Cardiac septum (tissue), 1 donor: ENCODE measurements around the gene MEF2C. TPM values are rescaled to one million over a fixed set of nuclear protein-coding genes. Genes with fewer than 3 reads are reported as not detected.

Experiments
- DNase-seq: peaks from one replicate; pipeline ENCODE4 v3.0.0-alpha.2; 2020; ENCODE audit warnings: low spot score
- intact Hi-C: fragments of 100-400 bp; cut with DNase I; formaldehyde crosslinking; loops from one replicate; pipeline ENCODE4 v1.14.0; 2022
- total RNA-seq: library from RNA; stranded (reverse); fragmentation: NEBNext Ultra II Directional; extraction: Animal tissue kit (Norgen Biotek cat#: 25700); gene quantifications from one replicate; pipeline ENCODE4 v1.2.1, GENCODE V29; 2021
- donor health status: DM: no; HTN: no; CAD: no.

The MEF2C gene
- total RNA-seq, 1 donor from 2014 or later, result 64.6 TPM

DNA sequence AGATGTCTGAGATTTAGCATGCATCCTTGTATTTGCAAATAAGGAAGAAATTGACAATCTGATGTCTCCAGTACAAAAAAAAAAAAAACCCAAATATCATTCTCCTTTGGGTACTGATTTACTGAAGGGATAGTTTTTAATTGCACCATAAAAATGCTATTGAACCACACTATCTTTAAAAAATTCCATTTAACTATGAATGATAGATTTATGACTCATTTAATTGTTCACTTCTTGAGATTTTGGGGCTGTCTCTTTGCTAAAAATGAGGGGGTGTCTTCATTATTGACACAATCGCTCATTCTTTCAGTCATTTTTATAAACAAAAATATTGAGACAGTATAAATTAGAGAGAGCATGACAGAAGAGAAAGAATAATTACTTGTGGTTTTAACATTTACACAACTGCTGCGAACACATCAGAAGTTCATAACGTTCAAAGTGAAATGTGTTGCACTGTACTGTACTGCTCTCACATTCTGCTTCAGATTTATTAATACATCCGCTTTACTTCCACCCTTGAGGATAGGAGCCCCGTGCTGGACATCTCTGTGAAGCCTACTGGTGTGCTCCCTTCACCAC lies 142.3 kb downstream of the MEF2C start:
- DNase-seq, result no peak
- intact Hi-C loops, result no loop called here

DNA sequence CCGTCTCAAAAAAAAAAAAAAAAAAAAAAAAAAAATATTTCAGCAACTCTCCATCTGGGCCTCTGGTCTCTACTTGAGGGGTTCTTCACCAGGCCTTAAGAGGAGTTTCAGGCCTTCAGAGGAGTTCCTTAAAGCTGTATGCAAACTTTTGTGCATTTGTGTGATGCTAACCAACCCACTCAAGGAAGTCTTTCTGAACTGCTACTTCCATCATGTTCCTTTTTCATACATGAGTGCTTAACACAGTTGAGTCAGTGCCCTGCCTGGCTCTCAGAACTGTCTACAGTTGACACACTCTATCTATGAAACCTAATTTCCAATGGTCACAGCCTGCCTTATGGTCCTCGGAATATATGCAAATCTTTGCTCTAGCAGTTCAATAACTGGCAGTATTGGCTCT lies 146.5 kb downstream of the MEF2C start:
- intact Hi-C loops, result no loop called here

DNA sequence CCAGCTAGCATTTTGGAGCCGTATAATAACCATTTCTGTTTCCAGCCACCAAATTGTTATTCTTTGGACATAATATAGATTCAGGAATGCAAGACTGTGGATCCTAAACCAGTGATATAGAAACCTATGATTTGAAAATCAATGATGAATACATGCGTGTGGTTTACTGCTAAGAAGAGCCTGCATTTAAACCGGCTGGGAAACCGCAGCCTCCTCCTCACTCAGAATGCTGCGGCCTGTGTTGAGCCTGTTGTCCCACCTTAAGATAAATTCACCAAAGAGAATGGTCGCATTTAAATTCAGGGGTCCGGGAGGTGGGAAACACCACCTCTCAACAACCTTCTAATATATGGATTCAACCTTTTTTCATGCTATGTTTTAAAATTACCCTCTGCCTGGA lies 148.0 kb downstream of the MEF2C start:
- intact Hi-C loops, result loop anchor here (2.0 to 5.0 kb wide), 3 partner anchors 52 to 147 kb away; partner anchors contain the start of gene MEF2C
- no peak for DNase-seq

More for the DNA sequence above, 146.5 kb downstream of the MEF2C start:
- DNase-seq, result no peak

DNA sequence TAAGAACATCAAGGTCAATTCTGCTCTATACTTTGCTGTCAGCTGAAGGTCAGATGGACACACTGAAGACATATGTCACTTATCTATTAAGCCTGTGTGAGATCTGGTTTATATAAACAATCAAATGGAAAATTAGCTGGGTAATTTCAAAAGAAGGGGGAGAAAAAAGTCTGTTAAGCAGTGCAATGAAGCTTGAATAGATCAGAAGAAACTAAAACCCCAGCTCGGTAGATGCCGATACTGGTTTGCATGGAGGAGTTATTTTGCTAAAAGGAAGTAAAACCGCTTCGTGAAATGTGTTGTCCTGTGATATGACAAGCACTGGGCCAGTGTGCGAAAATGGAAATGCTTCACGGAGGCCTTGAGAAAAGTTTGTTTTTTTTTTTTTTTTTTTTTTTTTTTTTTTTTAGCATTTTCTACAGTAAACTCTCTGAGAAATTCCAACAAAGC lies 148.8 kb downstream of the MEF2C start:
- no peak for DNase-seq
- intact Hi-C loops, result loop anchor here (2.0 to 5.0 kb wide), 3 partner anchors 53 to 148 kb away; partner anchors contain the start of gene MEF2C

DNA sequence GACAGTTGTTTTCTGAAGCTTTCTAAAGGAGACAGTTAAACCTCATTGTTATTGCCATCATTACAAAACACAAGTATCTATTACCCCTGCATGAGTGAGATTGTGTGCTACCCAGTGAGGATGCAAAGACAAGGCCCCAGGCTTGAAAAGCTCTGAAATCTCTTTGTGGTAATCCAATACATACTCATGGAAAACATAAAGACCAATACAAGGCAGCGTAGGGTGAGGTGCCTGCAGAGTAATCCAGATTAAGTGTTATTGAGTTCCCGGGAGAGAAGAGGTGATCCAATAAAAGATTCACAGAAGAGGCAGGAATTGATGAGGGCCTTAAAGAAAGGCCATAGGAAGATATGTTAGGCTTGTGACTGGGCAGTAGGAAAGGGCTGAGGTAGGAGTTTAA lies 150.1 kb downstream of the MEF2C start:
- intact Hi-C loops, result loop anchor here (2.0 to 5.0 kb wide), 3 partner anchors 54 to 1452 kb away; partner anchors contain the start of gene MEF2C
- DNase-seq, result no peak

DNA sequence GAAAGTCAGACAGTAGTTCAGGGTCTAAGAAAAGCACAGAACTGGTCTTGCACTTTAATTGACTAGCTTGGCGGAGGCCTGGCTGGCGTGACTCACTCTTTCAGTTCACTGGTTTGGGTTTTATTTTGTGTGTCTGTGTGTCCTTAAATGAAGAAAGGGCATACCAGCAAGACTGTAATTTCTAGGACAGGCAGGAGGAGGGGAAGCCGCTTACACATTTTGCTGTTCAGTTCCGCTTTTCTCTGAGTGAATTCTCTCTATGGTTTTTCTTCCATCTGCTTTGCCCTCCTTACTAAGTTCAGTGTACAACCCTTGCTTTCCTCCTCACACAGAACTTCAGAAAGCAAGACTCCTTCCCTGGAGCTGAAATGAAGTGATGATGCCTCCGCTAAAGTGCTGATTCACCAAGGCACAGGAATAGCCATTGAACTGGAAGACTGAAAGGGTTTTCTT lies 150.8 kb downstream of the MEF2C start:
- DNase-seq, result no peak
- intact Hi-C loops, result loop anchor here (2.0 to 5.0 kb wide), 3 partner anchors 55 to 1453 kb away; partner anchors contain the start of gene MEF2C

DNA sequence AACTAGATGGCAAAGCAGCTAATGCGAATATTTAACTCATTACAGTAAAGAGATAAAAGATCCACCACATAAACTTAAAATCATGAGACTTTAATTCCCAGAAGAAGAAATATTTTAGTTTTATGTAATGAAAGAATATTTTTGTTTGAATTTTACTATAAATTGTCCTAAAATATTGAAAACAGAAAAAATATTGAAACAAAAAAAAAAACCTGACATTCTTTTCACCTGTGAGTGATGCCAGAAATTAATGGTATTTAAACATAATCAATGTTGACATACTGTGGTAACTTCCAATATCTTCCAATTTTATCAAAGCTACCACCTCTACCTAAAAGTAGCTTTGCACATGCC lies 153.2 kb downstream of the MEF2C start:
- no peak for DNase-seq
- intact Hi-C loops, result loop anchor here (5.0 kb wide), 3 partner anchors 57 to 1532 kb away; partner anchors contain the start of gene MEF2C

DNA sequence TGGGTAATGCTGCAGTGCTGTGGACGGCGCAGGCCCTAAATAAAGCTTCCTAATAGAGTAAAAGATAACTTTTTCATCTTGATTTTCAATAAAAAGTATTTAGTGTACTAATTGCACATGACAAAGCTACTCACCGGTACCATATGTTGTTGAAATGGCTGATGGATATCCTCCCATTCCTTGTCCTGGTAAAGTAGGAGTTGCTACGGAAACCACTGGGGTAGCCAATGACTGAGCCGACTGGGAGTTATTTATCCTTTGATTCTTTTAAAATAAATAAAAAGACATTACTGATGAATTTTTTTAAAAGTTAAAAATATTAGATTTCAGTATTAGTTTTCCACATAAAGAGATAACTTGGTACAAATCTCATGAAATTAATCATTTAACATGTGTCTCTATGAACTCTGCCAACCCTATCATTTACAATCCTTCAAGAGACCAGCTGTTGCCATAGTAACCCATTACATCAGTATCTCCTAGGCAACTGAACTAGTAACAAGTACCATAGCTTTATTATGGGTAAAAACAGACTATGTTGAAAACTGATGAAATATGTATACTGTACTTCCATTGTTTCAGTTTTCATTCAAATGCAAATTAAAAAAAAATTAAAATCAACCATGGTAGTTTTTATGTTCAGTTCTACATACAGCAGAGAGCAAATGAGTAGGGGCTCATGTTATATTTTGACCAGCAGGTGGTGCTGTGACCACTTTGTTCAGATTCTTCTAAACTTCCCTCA lies 153.7 kb downstream of the MEF2C start:
- intact Hi-C loops, result loop anchor here (5.0 kb wide), 1 partner anchor 1533 kb away; no protein-coding TSS in a partner anchor
- no peak for DNase-seq

DNA sequence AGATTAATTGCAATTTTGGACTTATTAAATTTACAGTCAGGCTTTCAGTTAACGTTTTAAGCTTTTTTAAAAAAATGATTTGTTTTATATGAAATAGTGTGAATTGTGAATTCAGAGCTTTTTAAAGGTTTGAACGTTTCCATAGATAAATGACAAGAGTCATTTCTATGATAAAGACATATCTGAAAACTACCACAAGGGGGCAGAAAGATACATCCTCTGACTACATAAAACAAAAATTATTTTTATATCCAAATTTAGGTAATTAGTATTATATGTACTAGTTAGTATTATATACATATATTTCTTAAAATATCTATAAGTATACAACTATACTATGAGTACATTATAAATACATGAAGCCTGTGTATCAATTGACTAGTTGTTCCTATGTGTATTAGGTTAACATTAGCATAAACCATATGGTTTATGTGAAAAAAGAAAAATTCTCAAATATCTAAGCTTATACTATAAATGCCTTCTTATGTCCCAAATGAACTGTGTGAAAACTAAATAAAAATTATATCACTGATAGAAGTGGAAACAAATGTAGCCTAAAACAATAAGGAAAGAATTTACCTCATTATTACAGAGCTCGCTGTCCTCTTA lies 155.2 kb downstream of the MEF2C start:
- intact Hi-C loops, result loop anchor here (5.0 kb wide), 1 partner anchor 1534 kb away; no protein-coding TSS in a partner anchor
- no peak for DNase-seq

DNA sequence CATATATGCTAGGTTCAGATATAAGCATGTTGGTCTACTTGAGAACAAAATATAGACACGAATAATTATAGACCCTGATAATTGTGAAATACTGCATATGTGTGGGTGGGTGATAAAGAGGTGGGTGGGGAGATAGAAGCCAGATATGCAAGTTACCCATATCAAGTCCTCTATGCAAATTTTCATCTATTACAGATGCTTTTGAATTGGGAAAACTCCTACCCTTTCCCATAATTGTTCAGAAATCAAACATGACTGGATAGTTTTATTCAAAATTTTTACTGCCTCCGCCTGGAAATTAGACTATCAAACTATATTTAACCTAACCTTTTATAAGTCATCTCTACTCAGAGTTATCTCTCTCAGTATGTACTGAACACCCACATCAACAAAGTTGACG lies 157.5 kb downstream of the MEF2C start:
- intact Hi-C loops, result loop anchor here (5.0 kb wide), 1 partner anchor 1537 kb away; no protein-coding TSS in a partner anchor
- no peak for DNase-seq

DNA sequence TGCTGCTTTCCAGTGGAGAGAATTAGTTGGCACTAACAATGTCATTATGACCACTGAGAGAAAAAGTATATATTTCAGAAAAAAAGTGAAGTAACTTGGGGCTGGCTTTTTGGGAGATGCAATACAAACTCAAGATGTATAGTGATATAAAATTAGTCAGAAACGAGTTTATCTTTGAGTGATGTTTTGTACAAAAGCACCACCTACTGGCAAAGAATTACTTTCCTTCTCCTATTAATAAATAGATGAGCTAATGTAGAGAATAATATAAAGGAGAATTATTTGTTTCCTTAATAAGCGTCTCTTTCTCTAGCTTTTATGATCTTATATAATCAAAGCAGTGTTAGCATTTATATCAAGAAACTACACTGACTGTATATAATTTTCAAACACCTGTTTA lies 158.8 kb downstream of the MEF2C start:
- no peak for DNase-seq
- intact Hi-C loops, result loop anchor here (5.0 kb wide), 1 partner anchor 1658 kb away; no protein-coding TSS in a partner anchor

DNA sequence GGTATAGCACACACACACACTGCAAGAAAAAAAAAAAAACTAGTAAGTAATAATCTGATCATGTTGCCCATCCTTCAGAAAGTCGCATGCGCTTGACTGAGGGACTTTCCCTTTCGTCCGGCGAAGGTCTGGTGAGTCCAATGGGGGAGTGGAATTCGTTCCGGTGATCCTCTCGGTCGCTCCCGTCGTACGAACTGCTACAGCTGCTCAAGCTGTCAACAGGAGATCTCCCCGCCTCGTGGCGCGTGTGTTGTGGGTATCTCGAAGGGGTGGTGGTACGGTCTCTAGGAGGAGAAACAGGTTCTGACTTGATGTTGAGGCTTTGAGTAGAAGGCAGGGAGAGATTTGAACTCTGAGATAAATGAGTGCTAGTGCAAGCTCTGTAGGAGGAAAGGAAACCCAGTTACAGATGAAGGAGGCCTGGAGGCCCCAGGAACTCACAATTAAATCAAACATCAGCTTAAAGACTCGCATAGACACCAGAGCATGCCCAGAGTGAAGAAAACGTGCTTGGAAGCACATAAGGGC lies 160.4 kb downstream of the MEF2C start:
- DNase-seq, result no peak
- intact Hi-C loops, result loop anchor here (5.0 kb wide), 1 partner anchor 1660 kb away; no protein-coding TSS in a partner anchor

DNA sequence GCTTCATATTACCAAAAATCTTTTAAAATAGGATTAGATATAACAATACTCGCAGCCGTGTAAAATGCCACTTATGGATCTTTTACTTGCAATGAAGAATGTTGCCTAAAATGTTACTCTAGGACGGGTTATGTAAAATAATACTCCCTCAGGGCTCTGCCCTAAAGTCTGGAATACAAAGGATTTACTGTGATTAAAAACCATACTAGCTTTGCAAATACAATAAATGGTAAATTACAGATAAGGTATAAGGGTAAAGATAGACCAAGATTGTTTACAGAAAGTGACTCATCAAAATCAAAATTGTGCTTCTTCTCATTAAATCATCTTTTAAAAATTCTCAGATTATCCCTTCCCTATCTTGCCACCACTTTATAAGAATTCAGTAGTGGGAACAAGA lies 163.6 kb downstream of the MEF2C start:
- intact Hi-C loops, result no loop called here
- no peak for DNase-seq

DNA sequence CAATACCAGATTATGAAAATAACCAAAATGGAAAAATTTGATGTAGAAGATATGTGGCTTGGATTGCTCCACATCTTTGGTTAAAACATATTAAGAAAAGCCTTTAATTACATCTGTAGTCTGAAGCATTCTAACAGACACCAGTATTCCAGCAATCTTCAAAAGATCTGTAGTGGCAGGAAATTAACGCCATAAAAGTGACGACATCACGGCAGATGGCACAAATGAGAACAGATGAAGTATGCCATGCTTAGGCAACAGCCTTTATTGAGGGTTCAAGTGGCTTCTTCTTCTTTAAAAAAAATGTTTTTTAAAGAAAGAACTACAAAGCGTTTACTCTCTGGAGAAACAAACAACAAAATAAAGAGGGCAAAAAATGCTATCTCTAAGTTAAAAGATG lies 164.2 kb downstream of the MEF2C start:
- intact Hi-C loops, result no loop called here
- no peak for DNase-seq

DNA sequence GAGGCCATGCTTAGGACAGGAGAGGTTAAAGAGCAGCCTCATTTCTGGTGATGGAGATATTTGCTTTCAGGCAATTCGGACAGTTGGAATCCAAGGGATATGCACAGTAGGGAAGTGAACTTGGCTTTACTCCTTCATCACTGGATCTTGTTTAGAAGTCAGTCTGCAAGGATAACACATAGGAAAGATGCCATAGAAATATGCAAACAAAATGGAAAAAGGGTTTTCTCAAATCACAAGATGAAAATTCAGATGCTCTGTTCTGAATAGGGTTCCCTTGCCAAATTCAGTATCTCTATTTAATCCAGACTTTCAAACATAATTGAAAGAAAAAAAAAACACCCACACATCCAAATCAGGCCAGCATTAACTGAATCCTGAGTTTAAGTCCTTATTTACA lies 166.9 kb downstream of the MEF2C start:
- no peak for DNase-seq

DNA sequence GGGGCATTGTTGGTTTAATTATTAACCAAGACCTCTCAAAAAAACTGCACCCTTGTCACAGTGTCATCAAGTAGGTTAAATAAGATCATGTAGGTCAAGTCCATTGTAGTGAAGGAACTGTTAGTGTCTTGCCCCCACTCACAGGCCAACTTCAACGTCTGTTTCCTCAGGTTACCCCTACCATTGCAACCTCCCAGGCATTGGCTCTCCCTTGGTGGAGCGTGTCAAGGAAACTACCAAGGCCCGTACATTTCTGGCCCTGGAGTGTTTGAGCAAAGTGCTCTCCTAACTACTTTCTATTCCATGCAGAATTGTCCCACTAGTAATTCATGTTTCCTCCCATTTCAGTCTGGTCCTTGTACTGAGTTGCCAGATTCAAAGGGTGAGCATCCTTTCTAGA lies 167.5 kb downstream of the MEF2C start:
- intact Hi-C loops, result no loop called here
- DNase-seq, result no peak

More for the DNA sequence above, 166.9 kb downstream of the MEF2C start:
- intact Hi-C loops, result no loop called here

DNA sequence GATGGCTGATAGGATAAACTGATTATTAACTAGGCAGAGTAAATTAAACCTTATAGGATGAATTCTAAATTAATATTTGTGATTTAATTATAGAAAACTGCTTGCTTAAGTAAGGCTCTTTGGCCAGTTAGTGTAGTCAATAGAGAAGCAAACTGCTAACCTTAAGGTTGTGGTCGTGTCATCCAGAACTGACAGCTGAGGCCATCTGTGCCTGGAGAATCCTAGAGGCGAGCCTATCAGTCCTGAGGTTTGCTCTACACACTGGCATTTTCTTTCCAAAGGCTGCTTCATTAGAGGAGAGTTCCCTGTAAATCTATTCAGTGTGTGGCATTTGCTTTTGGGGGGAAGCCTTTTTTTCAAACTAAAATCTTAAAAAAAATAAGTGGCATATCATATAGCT lies 169.2 kb downstream of the MEF2C start:
- DNase-seq, result no peak
- intact Hi-C loops, result no loop called here

DNA sequence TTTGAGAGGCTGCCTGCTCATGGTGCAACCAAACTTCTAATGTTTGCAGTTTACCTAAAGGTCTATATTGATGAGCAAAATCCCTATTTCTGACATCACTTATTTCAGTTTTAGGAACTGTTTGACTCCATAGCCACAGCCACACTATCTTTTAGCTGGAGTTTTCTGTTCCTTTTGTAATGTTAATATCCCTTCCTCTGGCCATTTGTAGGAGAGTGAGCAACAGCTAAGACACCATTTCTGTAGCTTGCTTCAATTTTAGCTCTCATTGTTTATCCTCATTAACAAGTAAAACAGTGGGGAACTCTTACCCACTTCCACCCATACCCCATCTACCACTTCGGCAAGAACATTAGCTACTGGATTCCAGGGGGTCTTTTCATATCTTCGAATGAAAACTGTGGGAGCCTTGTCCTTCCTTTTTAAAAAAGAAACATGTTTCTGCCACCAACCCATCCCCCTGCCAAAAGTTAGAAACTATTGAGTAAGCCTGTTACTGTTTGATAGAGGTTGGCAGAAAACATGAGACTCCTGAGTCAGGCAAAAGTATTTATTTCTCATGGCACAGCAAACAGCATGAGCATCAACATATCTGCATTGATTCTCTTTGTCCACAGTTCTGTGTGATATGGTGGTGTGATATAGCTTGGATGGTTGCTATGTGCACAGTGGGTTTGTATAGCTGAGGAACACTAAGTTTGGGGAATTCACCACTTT lies 174.1 kb downstream of the MEF2C start:
- DNase-seq, result no peak
- intact Hi-C loops, result no loop called here

DNA sequence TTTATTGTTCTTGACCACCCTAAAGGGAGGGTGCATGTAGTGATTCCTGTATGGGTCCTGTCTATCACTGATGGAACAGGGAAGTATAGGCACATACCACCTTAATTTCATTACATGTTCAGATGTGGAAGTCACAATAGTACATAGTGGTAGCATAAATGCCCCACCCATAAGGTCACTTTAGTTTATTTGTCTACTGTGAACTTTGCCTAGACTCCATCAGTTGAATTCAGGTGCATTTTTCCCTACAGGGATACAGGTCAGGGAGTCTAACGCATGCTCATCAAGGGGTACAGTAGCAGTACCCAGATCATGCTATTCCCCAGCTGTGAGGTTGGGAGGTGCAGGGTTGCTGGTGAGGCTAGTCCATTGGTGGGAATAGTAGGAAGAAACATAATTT lies 175.0 kb downstream of the MEF2C start:
- no peak for DNase-seq
- intact Hi-C loops, result no loop called here
